HepG2 (cell line): ENCODE results near the gene MXRA8. TPM values are rescaled to one million over a fixed set of nuclear protein-coding genes. Genes with fewer than 3 reads are reported as not detected.

ENCODE experiments used
- ATF1 ChIP-seq: IDR thresholded peaks from 2 replicates; pipeline ENCODE4 v1.6.1; 2016; ENCODE audit warnings: mild to moderate bottlenecking, control low read depth
- CHD2 ChIP-seq: IDR thresholded peaks from 2 replicates; pipeline ENCODE4 v1.6.1; 2011; ENCODE audit warnings: low read depth, low read length, improper control_type of control experiment
- EEA1 ChIP-seq: sonication (generic); formaldehyde crosslinking; IDR thresholded peaks from 2 replicates; pipeline ENCODE4 v1.5.1; 2020; ENCODE audit warnings: mild to moderate bottlenecking, missing genetic modification reagents, borderline replicate concordance
- ELF3 ChIP-seq: IDR thresholded peaks from 2 replicates; pipeline ENCODE4 v1.6.1; 2016; ENCODE audit warnings: missing genetic modification reagents, missing compliant biosample characterization
- MYNN ChIP-seq: sonication (generic); formaldehyde crosslinking; IDR thresholded peaks from 2 replicates; pipeline ENCODE4 v1.4.0; 2020; ENCODE audit warnings: mild to moderate bottlenecking, low read depth, missing genetic modification reagents
- MZF1 ChIP-seq: sonication (generic); formaldehyde crosslinking; IDR thresholded peaks from 2 replicates; pipeline ENCODE4 v1.8.1; 2023; ENCODE audit warnings: mild to moderate bottlenecking, missing genetic modification reagents, borderline replicate concordance
- NFAT5 ChIP-seq: sonication (generic); formaldehyde crosslinking; IDR thresholded peaks from 2 replicates; pipeline ENCODE4 v1.4.0; 2020; ENCODE audit warnings: missing genetic modification reagents
- ZNF256 ChIP-seq: sonication (generic); formaldehyde crosslinking; conservative IDR thresholded peaks from 2 replicates; pipeline ENCODE4 v1.4.0; 2020; ENCODE audit warnings: missing genetic modification reagents
- ZNF260 ChIP-seq: sonication (generic); formaldehyde crosslinking; IDR thresholded peaks from 2 replicates; pipeline ENCODE4 v1.4.0; 2020; ENCODE audit warnings: missing genetic modification reagents, low read depth, mild to moderate bottlenecking, borderline replicate concordance
- ZNF557 ChIP-seq: sonication (generic); formaldehyde crosslinking; IDR thresholded peaks from 2 replicates; pipeline ENCODE4 v1.4.0; 2020; ENCODE audit warnings: missing genetic modification reagents
- ZNF574 ChIP-seq: sonication (generic); formaldehyde crosslinking; IDR thresholded peaks from 2 replicates; pipeline ENCODE4 v1.4.0; 2020; ENCODE audit warnings: missing genetic modification reagents
- polyA plus RNA-seq, 8 experiments: library from polyadenylated mRNA; depleted of rRNA in 3 of 8; stranded (reverse) in 7 of 8; unstranded in 1 of 8; fragments of >200 nt; fragmentation: Illumina TruSeq in 4 of 8; extraction: Trizol in 4 of 8; gene quantifications; 2 replicates each; pipeline versions ENCODE4 v1.2.1 to v1.2.3, GENCODE V29; 2011 to 2016; ENCODE audit warnings: low read depth in 4 of 8, missing spikeins in 1 of 8, mixed read lengths in 1 of 8; ENCODE audit not compliant: insufficient read depth in 1 of 8
- total RNA-seq, 5 experiments: library from RNA; depleted of rRNA; stranded (reverse); fragments of >200 nt; fragmentation: Illumina TruSeq; extraction: Trizol; gene quantifications; 2 replicates each; pipeline ENCODE4 v1.2.3, GENCODE V29; 2016; ENCODE audit warnings: low read depth in 1 of 5
- TF ChIP-seq, protein P1 (sequence below): sonication (generic); formaldehyde crosslinking; IDR thresholded peaks from 2 replicates; pipeline ENCODE4 v1.8.0; 2022; ENCODE audit warnings: mild to moderate bottlenecking, missing genetic modification reagents, moderate library complexity
- TF ChIP-seq, protein P2 (sequence below): sonication (generic); formaldehyde crosslinking; IDR thresholded peaks from 2 replicates; pipeline ENCODE4 v1.5.1; 2020; ENCODE audit warnings: missing genetic modification reagents, mild to moderate bottlenecking, borderline replicate concordance
- TF ChIP-seq, protein P3 (sequence below): sonication (generic); formaldehyde crosslinking; IDR thresholded peaks from 2 replicates; pipeline ENCODE4 v1.5.0; 2020; ENCODE audit warnings: mild to moderate bottlenecking, missing genetic modification reagents, borderline replicate concordance

MXRA8 gene
- total and polyA plus RNA-seq, 2 of the 13 experiments (the other 11 are each of a cell fraction or from before 2014, with no cell fraction given): 19.8 to 44.8 TPM

- TF ChIP-seq, protein P1, sequence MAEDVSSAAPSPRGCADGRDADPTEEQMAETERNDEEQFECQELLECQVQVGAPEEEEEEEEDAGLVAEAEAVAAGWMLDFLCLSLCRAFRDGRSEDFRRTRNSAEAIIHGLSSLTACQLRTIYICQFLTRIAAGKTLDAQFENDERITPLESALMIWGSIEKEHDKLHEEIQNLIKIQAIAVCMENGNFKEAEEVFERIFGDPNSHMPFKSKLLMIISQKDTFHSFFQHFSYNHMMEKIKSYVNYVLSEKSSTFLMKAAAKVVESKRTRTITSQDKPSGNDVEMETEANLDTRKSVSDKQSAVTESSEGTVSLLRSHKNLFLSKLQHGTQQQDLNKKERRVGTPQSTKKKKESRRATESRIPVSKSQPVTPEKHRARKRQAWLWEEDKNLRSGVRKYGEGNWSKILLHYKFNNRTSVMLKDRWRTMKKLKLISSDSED (CRISPR knock-in tag): no peak
- TF ChIP-seq ZNF557 (CRISPR knock-in tag) (no peak), ZNF260 (CRISPR knock-in tag) (no peak), ZNF256 (CRISPR knock-in tag) (peak; percentile 90; the same call in 1 of the 2 replicates), ZNF574 (0 out of 2 replicates have a peak, but pooled peaks have one; percentile 29), MZF1 (CRISPR knock-in tag) (no peak), ATF1 (no peak), EEA1 (peak; percentile 85; the same call in 1 of the 2 replicates), ELF3 (CRISPR knock-in tag) (no peak), MYNN (no peak), NFAT5 (CRISPR knock-in tag) (peak; percentile 91), CHD2 (no peak)
- TF ChIP-seq, protein P2, sequence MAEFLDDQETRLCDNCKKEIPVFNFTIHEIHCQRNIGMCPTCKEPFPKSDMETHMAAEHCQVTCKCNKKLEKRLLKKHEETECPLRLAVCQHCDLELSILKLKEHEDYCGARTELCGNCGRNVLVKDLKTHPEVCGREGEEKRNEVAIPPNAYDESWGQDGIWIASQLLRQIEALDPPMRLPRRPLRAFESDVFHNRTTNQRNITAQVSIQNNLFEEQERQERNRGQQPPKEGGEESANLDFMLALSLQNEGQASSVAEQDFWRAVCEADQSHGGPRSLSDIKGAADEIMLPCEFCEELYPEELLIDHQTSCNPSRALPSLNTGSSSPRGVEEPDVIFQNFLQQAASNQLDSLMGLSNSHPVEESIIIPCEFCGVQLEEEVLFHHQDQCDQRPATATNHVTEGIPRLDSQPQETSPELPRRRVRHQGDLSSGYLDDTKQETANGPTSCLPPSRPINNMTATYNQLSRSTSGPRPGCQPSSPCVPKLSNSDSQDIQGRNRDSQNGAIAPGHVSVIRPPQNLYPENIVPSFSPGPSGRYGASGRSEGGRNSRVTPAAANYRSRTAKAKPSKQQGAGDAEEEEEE (CRISPR knock-in tag): no peak
- TF ChIP-seq, protein P3, sequence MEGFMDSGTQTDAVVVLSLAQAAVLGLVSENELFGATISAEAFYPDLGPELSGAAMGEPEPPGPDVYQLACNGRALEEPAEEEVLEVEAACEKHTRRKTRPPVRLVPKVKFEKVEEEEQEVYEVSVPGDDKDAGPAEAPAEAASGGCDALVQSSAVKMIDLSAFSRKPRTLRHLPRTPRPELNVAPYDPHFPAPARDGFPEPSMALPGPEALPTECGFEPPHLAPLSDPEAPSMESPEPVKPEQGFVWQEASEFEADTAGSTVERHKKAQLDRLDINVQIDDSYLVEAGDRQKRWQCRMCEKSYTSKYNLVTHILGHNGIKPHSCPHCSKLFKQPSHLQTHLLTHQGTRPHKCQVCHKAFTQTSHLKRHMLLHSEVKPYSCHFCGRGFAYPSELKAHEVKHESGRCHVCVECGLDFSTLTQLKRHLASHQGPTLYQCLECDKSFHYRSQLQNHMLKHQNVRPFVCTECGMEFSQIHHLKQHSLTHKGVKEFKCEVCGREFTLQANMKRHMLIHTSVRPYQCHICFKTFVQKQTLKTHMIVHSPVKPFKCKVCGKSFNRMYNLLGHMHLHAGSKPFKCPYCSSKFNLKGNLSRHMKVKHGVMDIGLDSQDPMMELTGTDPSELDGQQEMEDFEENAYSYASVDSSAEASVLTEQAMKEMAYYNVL (CRISPR knock-in tag): peak; percentile 29; the same call in 1 of the 2 replicates
Observed at GRCh38 chr1:1334835-1335234, 23.5 kb downstream of the MXRA8 start (continued).
